K562 (cell line): ENCODE results near the gene GPN3. TPM values are rescaled to one million over a fixed set of nuclear protein-coding genes. Genes with fewer than 3 reads are reported as not detected.

ENCODE experiments used
- BRF2 ChIP-seq: IDR thresholded peaks from 3 replicates; pipeline ENCODE4 v1.6.1; 2011; ENCODE audit warnings: borderline replicate concordance, mild to moderate bottlenecking; ENCODE audit not compliant: insufficient read length, insufficient read depth
- CBX5 ChIP-seq: IDR thresholded peaks from 2 replicates; pipeline ENCODE4 v1.6.1; 2014; ENCODE audit warnings: low read depth, borderline replicate concordance
- DIDO1 ChIP-seq: fragments of 450-650 bp; IDR thresholded peaks from 2 replicates; pipeline ENCODE4 v1.6.1; 2016; ENCODE audit warnings: low read depth, missing biosample characterization, missing genetic modification characterization
- ELF4 ChIP-seq: fragments of 450-650 bp; formaldehyde crosslinking; IDR thresholded peaks from 2 replicates; pipeline ENCODE4 v1.4.0; 2022; ENCODE audit warnings: missing genetic modification characterization
- FOXM1 ChIP-seq, 2 experiments: fragments of 450-650 bp in 1 of 2; sonication (generic) in 1 of 2; formaldehyde crosslinking in 1 of 2; IDR thresholded peaks; 2 replicates each; pipeline versions ENCODE4 v1.6.1 to v1.9.0; 2017 to 2022; ENCODE audit warnings: low read depth in 2 of 2, mild to moderate bottlenecking in 2 of 2, missing genetic modification reagents in 1 of 2, moderate library complexity in 1 of 2
- GABPA ChIP-seq: fragments of 200-800 bp; sonication (Bioruptor generic); conservative IDR thresholded peaks from 2 replicates; pipeline ENCODE4 v1.6.1; 2016; ENCODE audit warnings: low read depth, missing genetic modification characterization, missing compliant biosample characterization
- GTF2A2 ChIP-seq: IDR thresholded peaks from 2 replicates; pipeline ENCODE4 v1.6.1; 2016; ENCODE audit warnings: mild to moderate bottlenecking, missing genetic modification characterization, missing compliant biosample characterization
- HDGF ChIP-seq: fragments of 450-650 bp; IDR thresholded peaks from 2 replicates; pipeline ENCODE4 v1.6.1; 2016
- KLF6 ChIP-seq: fragments of 250-450 bp; sonication (Bioruptor Pico); IDR thresholded peaks from 2 replicates; pipeline ENCODE4 v1.4.0; 2020; ENCODE audit warnings: mild to moderate bottlenecking, moderate library complexity, borderline replicate concordance
- MTA3 ChIP-seq: fragments of 450-650 bp; formaldehyde crosslinking; IDR thresholded peaks from 2 replicates; pipeline ENCODE4 v1.6.1; 2017; ENCODE audit warnings: mild to moderate bottlenecking, borderline replicate concordance
- POLR2G ChIP-seq: fragments of 200-400 bp; formaldehyde crosslinking; IDR thresholded peaks from 2 replicates; pipeline ENCODE4 v1.6.1; 2017; ENCODE audit warnings: low read depth, mild to moderate bottlenecking, antibody characterized with exemption, low read length, moderate library complexity
- RAD51 ChIP-seq: fragments of 450-650 bp; IDR thresholded peaks from 2 replicates; pipeline ENCODE4 v1.7.1; 2016; ENCODE audit warnings: low read depth, mild to moderate bottlenecking, borderline replicate concordance
- RB1 ChIP-seq: fragments of 450-650 bp; IDR thresholded peaks from 2 replicates; pipeline ENCODE4 v1.6.1; 2017; ENCODE audit warnings: low read depth, mild to moderate bottlenecking
- SIN3A ChIP-seq, 2 experiments: fragments of 150-350 bp in 1 of 2; IDR thresholded peaks; 2 replicates each; pipeline ENCODE4 v1.6.1; 2011 to 2016; ENCODE audit warnings: borderline replicate concordance in 2 of 2, low read depth in 2 of 2, low read length in 2 of 2, mild to moderate bottlenecking in 2 of 2, moderate library complexity in 2 of 2; ENCODE audit not compliant: control insufficient read depth in 1 of 2
- SMARCA5 ChIP-seq: fragments of 450-650 bp; IDR thresholded peaks from 2 replicates; pipeline ENCODE4 v1.6.1; 2016
- TAF7 ChIP-seq: fragments of 450-650 bp; IDR thresholded peaks from 2 replicates; pipeline ENCODE4 v1.6.1; 2016; ENCODE audit warnings: missing genetic modification characterization, missing compliant biosample characterization
- TARDBP ChIP-seq: fragments of 450-650 bp; IDR thresholded peaks from 2 replicates; pipeline ENCODE4 v1.6.1; 2016
- THRAP3 ChIP-seq: fragments of 450-650 bp; IDR thresholded peaks from 2 replicates; pipeline ENCODE4 v1.6.1; 2016; ENCODE audit warnings: mild to moderate bottlenecking, inconsistent platforms, borderline replicate concordance
- TOE1 ChIP-seq, 2 experiments: fragments of 450-650 bp in 1 of 2; sonication (generic) in 1 of 2; formaldehyde crosslinking in 1 of 2; IDR thresholded peaks; 2 replicates each; pipeline versions ENCODE4 v1.7.1 to v1.8.0; 2016 to 2022; ENCODE audit warnings: borderline replicate concordance in 2 of 2, mild to moderate bottlenecking in 2 of 2, antibody characterized with exemption in 1 of 2, inconsistent platforms in 1 of 2, low read depth in 1 of 2, missing genetic modification reagents in 1 of 2, moderate library complexity in 1 of 2
- polyA plus RNA-seq, 8 experiments: library from polyadenylated mRNA; depleted of rRNA in 4 of 8; stranded (reverse) in 5 of 8; unstranded in 3 of 8; fragments of >200 nt; fragmentation: Nextera tagmentation in 2 of 8; fragmentation: Illumina TruSeq in 1 of 8; extraction: Ambion mirVana in 2 of 8; extraction: Trizol in 1 of 8; gene quantifications; 2 replicates each; pipeline versions ENCODE4 v1.2.1 to v1.2.3, GENCODE V29; 2011 to 2014; ENCODE audit warnings: inconsistent platforms in 1 of 8, missing spikeins in 1 of 8
- total RNA-seq, 7 experiments: library from RNA; depleted of rRNA in 6 of 7; stranded (reverse); fragments of >200 nt in 6 of 7; fragmentation: Illumina TruSeq in 2 of 7; extraction: Trizol in 2 of 7; gene quantifications; 2 replicates each; pipeline versions ENCODE4 v1.2.1 to v1.2.3, GENCODE V29; 2011 to 2021; ENCODE audit warnings: low replicate concordance in 1 of 7
- TF ChIP-seq, protein P1 (sequence below): fragments of 250-450 bp; sonication (Bioruptor Pico); IDR thresholded peaks from 2 replicates; pipeline ENCODE4 v1.5.0; 2020; ENCODE audit warnings: mild to moderate bottlenecking
- TF ChIP-seq, protein P2 (sequence below): conservative IDR thresholded peaks from 2 replicates; pipeline ENCODE4 v1.6.1; 2011; ENCODE audit warnings: low read depth, mild to moderate bottlenecking, low read length; ENCODE audit not compliant: control insufficient read depth
- TF ChIP-seq, protein P3 (sequence below): fragments of 250-450 bp; sonication (Bioruptor Pico); IDR thresholded peaks from 2 replicates; pipeline ENCODE4 v1.8.0; 2021; ENCODE audit warnings: moderate library complexity, mild to moderate bottlenecking, inconsistent platforms

The GPN3 gene
- total and polyA plus RNA-seq, 9 of the 15 experiments (the other 6 are each of a cell fraction or from before 2014, with no cell fraction given): 35.8 to 123 (median 64.2) TPM

DNA sequence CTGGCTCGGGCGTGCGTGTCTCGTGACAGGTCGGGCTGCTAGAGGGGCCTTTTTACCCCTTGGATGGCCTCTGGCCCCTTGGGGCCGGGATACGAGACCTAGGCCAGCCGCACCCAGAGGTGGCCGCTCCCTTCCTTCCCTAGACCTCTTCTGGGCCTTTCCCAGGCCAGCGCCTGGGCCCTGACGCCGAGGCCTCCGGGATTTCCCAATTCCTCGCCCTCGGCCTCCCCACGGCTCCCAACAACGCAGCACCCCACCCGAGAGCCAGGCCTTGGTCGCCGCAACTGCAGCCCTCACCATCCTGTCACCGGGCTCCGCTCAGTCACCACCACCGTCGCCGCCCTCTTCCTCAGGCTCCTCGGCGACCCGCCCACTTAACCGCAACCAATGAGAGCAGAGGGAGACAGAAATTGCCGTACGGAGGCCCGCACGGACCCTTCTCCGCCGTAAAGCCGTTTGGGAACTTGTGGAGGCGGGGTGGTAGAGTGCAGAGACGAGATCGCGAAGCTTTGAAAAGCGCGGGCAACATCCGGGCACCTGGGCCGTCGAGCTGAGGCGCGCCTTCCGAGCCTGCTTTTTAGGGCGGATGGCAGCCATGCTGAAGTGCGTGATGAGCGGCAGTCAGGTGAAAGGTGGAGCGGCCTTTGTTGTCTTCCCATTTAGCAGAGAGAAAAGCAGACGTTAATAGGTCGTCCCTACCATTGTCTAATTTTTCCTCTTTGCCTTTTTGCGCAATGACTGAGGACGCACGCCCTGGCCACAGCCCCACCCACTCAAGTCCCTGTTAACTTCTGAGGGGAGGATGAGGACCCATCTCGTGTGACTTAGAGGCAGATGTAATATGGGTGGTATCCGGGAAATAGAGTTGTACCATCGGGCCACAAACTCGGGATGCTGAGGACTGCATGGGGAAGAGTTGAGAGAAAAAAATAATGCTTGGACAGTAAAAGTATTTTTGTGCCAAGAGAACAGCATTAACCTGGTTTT, 34.0 kb upstream of the GPN3 start, which contains the start of the genes RAD9B and VPS29 (continued):
- no peak for TF ChIP-seq BRF2
- TF ChIP-seq, protein P1, sequence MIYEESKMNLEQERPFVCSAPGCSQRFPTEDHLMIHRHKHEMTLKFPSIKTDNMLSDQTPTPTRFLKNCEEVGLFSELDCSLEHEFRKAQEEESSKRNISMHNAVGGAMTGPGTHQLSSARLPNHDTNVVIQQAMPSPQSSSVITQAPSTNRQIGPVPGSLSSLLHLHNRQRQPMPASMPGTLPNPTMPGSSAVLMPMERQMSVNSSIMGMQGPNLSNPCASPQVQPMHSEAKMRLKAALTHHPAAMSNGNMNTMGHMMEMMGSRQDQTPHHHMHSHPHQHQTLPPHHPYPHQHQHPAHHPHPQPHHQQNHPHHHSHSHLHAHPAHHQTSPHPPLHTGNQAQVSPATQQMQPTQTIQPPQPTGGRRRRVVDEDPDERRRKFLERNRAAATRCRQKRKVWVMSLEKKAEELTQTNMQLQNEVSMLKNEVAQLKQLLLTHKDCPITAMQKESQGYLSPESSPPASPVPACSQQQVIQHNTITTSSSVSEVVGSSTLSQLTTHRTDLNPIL (CRISPR knock-in tag): no peak
- TF ChIP-seq DIDO1 (tag): peak; percentile 61
- TF ChIP-seq TOE1 (IDR thresholded peaks at IDR 0.05; ENCODE audit: borderline replicate concordance): peak; percentile 82; the same call in 1 of the 2 replicates
- TF ChIP-seq TOE1 (CRISPR knock-in tag; IDR thresholded peaks at IDR 0.05; ENCODE audit: borderline replicate concordance, low read depth): peak; percentile 97
- no peak for TF ChIP-seq RAD51
- TF ChIP-seq CBX5: peak; percentile 29; the same call in 1 of the 2 replicates
- TF ChIP-seq SIN3A (IDR thresholded peaks at IDR 0.05; ENCODE audit: borderline replicate concordance in 2 of 2, control insufficient read depth in 1 of 2, low read depth in 2 of 2, low read length in 2 of 2): peak; percentile 57 to 86; a peak in 3 of 4 replicates
- peak; percentile 83 for TF ChIP-seq FOXM1 (IDR thresholded peaks at IDR 0.05; ENCODE audit: low read depth)
- TF ChIP-seq FOXM1 (CRISPR knock-in tag; IDR thresholded peaks at IDR 0.05; ENCODE audit: low read depth): peak; percentile 97
- peak; percentile 81 for TF ChIP-seq TAF7
- peak; percentile 99 for TF ChIP-seq RB1
- peak; percentile 100 for TF ChIP-seq POLR2G
- no peak for TF ChIP-seq SMARCA5
- no peak for TF ChIP-seq THRAP3
- peak; percentile 43; the same call in 1 of the 2 replicates for TF ChIP-seq GTF2A2
- TF ChIP-seq KLF6: peak; percentile 94
- TF ChIP-seq, protein P2, sequence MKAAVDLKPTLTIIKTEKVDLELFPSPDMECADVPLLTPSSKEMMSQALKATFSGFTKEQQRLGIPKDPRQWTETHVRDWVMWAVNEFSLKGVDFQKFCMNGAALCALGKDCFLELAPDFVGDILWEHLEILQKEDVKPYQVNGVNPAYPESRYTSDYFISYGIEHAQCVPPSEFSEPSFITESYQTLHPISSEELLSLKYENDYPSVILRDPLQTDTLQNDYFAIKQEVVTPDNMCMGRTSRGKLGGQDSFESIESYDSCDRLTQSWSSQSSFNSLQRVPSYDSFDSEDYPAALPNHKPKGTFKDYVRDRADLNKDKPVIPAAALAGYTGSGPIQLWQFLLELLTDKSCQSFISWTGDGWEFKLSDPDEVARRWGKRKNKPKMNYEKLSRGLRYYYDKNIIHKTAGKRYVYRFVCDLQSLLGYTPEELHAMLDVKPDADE: peak; percentile 79; the same call in 1 of the 2 replicates
- peak; percentile 56 for TF ChIP-seq GABPA
- TF ChIP-seq, protein P3, sequence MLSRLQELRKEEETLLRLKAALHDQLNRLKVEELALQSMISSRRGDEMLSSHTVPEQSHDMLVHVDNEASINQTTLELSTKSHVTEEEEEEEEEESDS (CRISPR knock-in tag): no peak
- no peak for TF ChIP-seq HDGF
- TF ChIP-seq ELF4 (CRISPR knock-in tag): peak; percentile 7; the same call in 1 of the 2 replicates
- TF ChIP-seq MTA3: peak; percentile 99
- peak; percentile 87 for TF ChIP-seq TARDBP
